ENCODE results near the gene ZBTB11.
"Not testable (repeated sequence)": the region's sequence is repeated elsewhere in the genome, so short reads cannot be mapped to it uniquely, and the experiment has no call there.

ZBTB11 gene

GRCh38 chr3:101690972-101691371, 14.0 kb upstream of the ZBTB11 start:
- DNase-seq (ENCODE audit: low read depth), result no peak

GRCh38 chr3:101689286-101689685, 12.4 kb upstream of the ZBTB11 start:
- no peak for DNase-seq (ENCODE audit: low read depth)

GRCh38 chr3:101687142-101687931, 10.4 kb upstream of the ZBTB11 start:
- DNase-seq (ENCODE audit: low read depth), result no peak

- no peak for DNase-seq (ENCODE audit: low read depth)
Observed at GRCh38 chr3:101685870-101686307, 9.0 kb upstream of the ZBTB11 start.

GRCh38 chr3:101685050-101685400, 8.1 kb upstream of the ZBTB11 start:
- no peak for DNase-seq (ENCODE audit: low read depth)

GRCh38 chr3:101680466-101680865, 3.5 kb upstream of the ZBTB11 start:
- DNase-seq (ENCODE audit: low read depth), result no peak

- not testable (repeated sequence) for DNase-seq (ENCODE audit: low read depth)
Observed at GRCh38 chr3:101678837-101679236, 1.9 kb upstream of the ZBTB11 start.

- DNase-seq (ENCODE audit: low read depth), result no peak
Observed at GRCh38 chr3:101677436-101678286, 729 bp upstream of the ZBTB11 start.

GRCh38 chr3:101676216-101676764, 642 bp downstream of the ZBTB11 start:
- peak; percentile 86 for DNase-seq (ENCODE audit: low read depth)

GRCh38 chr3:101675709-101676215, 1.2 kb downstream of the ZBTB11 start:
- DNase-seq (ENCODE audit: low read depth), result no peak

- no peak for DNase-seq (ENCODE audit: low read depth)
Observed at GRCh38 chr3:101674518-101674917, 2.4 kb downstream of the ZBTB11 start.

GRCh38 chr3:101673953-101674352, 3.0 kb downstream of the ZBTB11 start:
- no peak for DNase-seq (ENCODE audit: low read depth)

- DNase-seq (ENCODE audit: low read depth), result no peak
Observed at GRCh38 chr3:101671014-101671413, 5.9 kb downstream of the ZBTB11 start.

GRCh38 chr3:101667844-101668243, 9.1 kb downstream of the ZBTB11 start:
- DNase-seq (ENCODE audit: low read depth), result no peak

- DNase-seq (ENCODE audit: low read depth), result no peak
Observed at GRCh38 chr3:101667331-101667730, 9.6 kb downstream of the ZBTB11 start.

GRCh38 chr3:101665851-101666250, 11.1 kb downstream of the ZBTB11 start:
- no peak for DNase-seq (ENCODE audit: low read depth)

GRCh38 chr3:101665357-101665756, 11.6 kb downstream of the ZBTB11 start:
- no peak for DNase-seq (ENCODE audit: low read depth)

GRCh38 chr3:101660714-101661113, 16.2 kb downstream of the ZBTB11 start:
- no peak for DNase-seq (ENCODE audit: low read depth)

GRCh38 chr3:101656651-101657050, 20.3 kb downstream of the ZBTB11 start:
- no peak for DNase-seq (ENCODE audit: low read depth)

GRCh38 chr3:101646726-101647125, 30.2 kb downstream of the ZBTB11 start:
- DNase-seq (ENCODE audit: low read depth), result no peak

- peak; percentile 1 for DNase-seq (ENCODE audit: low read depth)
Observed at GRCh38 chr3:101643861-101644613, 32.9 kb downstream of the ZBTB11 start.

Measured in activated T-cell treated with anti-CD3 and anti-CD28 coated beads for 1 hour (primary cell).